HepG2 (cell line): Measurements from ENCODE around the gene SCN4B.

Source experiments
- MYC ChIP-seq: sonication (generic); formaldehyde crosslinking; IDR thresholded peaks from 2 replicates; pipeline ENCODE4 v1.9.0; 2021; ENCODE audit warnings: missing genetic modification reagents, borderline replicate concordance
- NR2F6 ChIP-seq, 2 experiments: IDR thresholded peaks; 2 replicates each; pipeline ENCODE4 v1.6.1; 2016; ENCODE audit warnings: antibody characterized with exemption in 1 of 2, mild to moderate bottlenecking in 1 of 2
- RAD21 ChIP-seq: fragments of 450-650 bp; formaldehyde crosslinking; IDR thresholded peaks from 2 replicates; pipeline ENCODE4 v1.5.0; 2020; ENCODE audit warnings: mild to moderate bottlenecking
- TEAD2 ChIP-seq: sonication (generic); formaldehyde crosslinking; IDR thresholded peaks from 2 replicates; pipeline ENCODE4 v1.9.0; 2021; ENCODE audit warnings: missing genetic modification reagents
- ZNF33B ChIP-seq: sonication (generic); formaldehyde crosslinking; IDR thresholded peaks from 2 replicates; pipeline ENCODE4 v1.5.1; 2020; ENCODE audit warnings: mild to moderate bottlenecking, missing genetic modification reagents
- ZNF367 ChIP-seq: sonication (generic); formaldehyde crosslinking; IDR thresholded peaks from 2 replicates; pipeline ENCODE4 v1.4.0; 2020; ENCODE audit warnings: missing genetic modification reagents, borderline replicate concordance
- ZNF713 ChIP-seq: sonication (generic); formaldehyde crosslinking; IDR thresholded peaks from 2 replicates; pipeline ENCODE4 v1.4.0; 2020; ENCODE audit warnings: mild to moderate bottlenecking, missing genetic modification reagents
- TF ChIP-seq, protein P1 (sequence below): sonication (generic); formaldehyde crosslinking; IDR thresholded peaks from 2 replicates; pipeline ENCODE4 v1.5.0; 2020; ENCODE audit warnings: mild to moderate bottlenecking, missing genetic modification reagents, moderate library complexity
- TF ChIP-seq, protein P2 (sequence below): sonication (generic); formaldehyde crosslinking; IDR thresholded peaks from 2 replicates; pipeline ENCODE4 v1.4.0; 2020; ENCODE audit warnings: mild to moderate bottlenecking, missing genetic modification reagents, borderline replicate concordance

DNA sequence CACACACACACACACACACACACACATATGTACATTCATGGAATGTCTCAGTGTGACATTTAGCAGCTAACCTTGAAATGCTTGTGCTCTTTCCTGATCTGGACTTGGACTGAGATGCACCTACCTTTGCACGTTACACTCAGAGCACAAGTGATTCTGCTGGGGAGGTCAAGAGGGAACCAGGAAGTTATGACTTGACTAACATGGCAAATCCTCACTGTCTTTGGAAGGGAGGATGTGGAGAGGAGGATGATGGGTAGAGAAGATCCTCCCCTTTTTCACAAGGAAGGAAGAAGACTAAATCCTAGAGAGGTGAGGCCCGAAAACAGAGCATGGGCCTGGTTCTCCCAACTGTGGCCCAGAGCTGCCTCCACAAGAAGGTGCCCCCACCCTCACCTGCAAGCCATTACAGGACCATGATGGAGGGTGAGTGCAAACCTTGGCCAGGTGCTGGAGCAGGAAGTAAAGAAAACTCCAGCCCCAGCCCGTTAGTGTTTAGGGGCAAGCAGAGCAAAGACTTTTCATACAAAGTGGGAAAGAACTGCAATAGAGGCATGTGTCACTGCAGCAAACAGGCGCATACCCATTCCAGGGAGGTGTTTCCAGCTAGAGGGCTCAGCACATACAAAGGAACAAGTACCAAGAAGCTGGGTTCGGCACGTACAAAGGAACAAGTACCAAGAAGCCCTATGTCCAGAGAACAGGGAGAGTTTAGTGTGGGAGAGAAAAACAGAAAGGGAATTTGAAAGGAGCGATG, 26.4 kb downstream of the SCN4B start:
- TF ChIP-seq TEAD2 (CRISPR knock-in tag) (no peak), ZNF33B (CRISPR knock-in tag) (no peak), MYC (CRISPR knock-in tag) (no peak), NR2F6 (IDR thresholded peaks at IDR 0.05) (no peak), NR2F6 (CRISPR knock-in tag; IDR thresholded peaks at IDR 0.05) (no peak), ZNF713 (CRISPR knock-in tag) (no peak), ZNF367 (no peak), RAD21 (CRISPR knock-in tag) (no peak)
- TF ChIP-seq, protein P1, sequence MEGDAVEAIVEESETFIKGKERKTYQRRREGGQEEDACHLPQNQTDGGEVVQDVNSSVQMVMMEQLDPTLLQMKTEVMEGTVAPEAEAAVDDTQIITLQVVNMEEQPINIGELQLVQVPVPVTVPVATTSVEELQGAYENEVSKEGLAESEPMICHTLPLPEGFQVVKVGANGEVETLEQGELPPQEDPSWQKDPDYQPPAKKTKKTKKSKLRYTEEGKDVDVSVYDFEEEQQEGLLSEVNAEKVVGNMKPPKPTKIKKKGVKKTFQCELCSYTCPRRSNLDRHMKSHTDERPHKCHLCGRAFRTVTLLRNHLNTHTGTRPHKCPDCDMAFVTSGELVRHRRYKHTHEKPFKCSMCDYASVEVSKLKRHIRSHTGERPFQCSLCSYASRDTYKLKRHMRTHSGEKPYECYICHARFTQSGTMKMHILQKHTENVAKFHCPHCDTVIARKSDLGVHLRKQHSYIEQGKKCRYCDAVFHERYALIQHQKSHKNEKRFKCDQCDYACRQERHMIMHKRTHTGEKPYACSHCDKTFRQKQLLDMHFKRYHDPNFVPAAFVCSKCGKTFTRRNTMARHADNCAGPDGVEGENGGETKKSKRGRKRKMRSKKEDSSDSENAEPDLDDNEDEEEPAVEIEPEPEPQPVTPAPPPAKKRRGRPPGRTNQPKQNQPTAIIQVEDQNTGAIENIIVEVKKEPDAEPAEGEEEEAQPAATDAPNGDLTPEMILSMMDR (CRISPR knock-in tag), result no peak
- TF ChIP-seq, protein P2, sequence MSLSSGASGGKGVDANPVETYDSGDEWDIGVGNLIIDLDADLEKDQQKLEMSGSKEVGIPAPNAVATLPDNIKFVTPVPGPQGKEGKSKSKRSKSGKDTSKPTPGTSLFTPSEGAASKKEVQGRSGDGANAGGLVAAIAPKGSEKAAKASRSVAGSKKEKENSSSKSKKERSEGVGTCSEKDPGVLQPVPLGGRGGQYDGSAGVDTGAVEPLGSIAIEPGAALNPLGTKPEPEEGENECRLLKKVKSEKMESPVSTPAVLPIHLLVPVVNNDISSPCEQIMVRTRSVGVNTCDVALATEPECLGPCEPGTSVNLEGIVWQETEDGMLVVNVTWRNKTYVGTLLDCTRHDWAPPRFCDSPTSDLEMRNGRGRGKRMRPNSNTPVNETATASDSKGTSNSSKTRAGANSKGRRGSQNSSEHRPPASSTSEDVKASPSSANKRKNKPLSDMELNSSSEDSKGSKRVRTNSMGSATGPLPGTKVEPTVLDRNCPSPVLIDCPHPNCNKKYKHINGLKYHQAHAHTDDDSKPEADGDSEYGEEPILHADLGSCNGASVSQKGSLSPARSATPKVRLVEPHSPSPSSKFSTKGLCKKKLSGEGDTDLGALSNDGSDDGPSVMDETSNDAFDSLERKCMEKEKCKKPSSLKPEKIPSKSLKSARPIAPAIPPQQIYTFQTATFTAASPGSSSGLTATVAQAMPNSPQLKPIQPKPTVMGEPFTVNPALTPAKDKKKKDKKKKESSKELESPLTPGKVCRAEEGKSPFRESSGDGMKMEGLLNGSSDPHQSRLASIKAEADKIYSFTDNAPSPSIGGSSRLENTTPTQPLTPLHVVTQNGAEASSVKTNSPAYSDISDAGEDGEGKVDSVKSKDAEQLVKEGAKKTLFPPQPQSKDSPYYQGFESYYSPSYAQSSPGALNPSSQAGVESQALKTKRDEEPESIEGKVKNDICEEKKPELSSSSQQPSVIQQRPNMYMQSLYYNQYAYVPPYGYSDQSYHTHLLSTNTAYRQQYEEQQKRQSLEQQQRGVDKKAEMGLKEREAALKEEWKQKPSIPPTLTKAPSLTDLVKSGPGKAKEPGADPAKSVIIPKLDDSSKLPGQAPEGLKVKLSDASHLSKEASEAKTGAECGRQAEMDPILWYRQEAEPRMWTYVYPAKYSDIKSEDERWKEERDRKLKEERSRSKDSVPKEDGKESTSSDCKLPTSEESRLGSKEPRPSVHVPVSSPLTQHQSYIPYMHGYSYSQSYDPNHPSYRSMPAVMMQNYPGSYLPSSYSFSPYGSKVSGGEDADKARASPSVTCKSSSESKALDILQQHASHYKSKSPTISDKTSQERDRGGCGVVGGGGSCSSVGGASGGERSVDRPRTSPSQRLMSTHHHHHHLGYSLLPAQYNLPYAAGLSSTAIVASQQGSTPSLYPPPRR (CRISPR knock-in tag), result no peak
